CD4-positive, alpha-beta T cell (primary cell): Measurements from ENCODE around the gene STAC2. TPM values are rescaled to one million over a fixed set of nuclear protein-coding genes. Genes with fewer than 3 reads are reported as not detected.
"Not testable (repeated sequence)": the region's sequence is repeated elsewhere in the genome, so short reads cannot be mapped to it uniquely, and the experiment has no call there.

Experiments used
- ATAC-seq: fragments of 200-7000 bp; cut with Tn5 transposase; one replicate; pipeline ENCODE4 v1.10.0; 2022; ENCODE audit warnings: mild to moderate bottlenecking; ENCODE audit not compliant: poor library complexity
- CTCF ChIA-PET: fragments of 350-600 bp; sonication (Branson Sonifier 250); formaldehyde crosslinking; loops from one replicate; lab custom pipeline; 2021; ENCODE audit warnings: antibody characterized with exemption, inconsistent platforms; lab: Charles Lee
- POLR2A ChIA-PET: fragments of 350-600 bp; sonication (Branson Sonifier 250); formaldehyde crosslinking; loops from one replicate; lab custom pipeline; 2021; ENCODE audit warnings: antibody characterized with exemption, inconsistent platforms; lab: Charles Lee
- DNase-seq, 14 experiments: peaks; one replicate each; pipeline ENCODE4 v3.0.0-alpha.2; 2013 to 2020; ENCODE audit warnings: mixed read lengths in 2 of 14
- H3K27ac ChIP-seq, 2 donors: one replicate each; pipeline versions ENCODE4 v1.5.1 to v1.7.0; 2013; ENCODE audit warnings: low read length in 2 of 2, low read depth in 1 of 2, mild to moderate bottlenecking in 1 of 2
- H3K27me3 ChIP-seq, 2 experiments: 1 replicate in 1 of 2; 2 replicates in 1 of 2; pipeline versions ENCODE4 v1.6.1 to v1.7.0; 2013; ENCODE audit warnings: low read length in 2 of 2, control low read depth in 1 of 2, mild to moderate bottlenecking in 1 of 2, moderate library complexity in 1 of 2; ENCODE audit not compliant: insufficient read depth in 2 of 2, control insufficient read depth in 1 of 2
- H3K36me3 ChIP-seq: one replicate; pipeline ENCODE4 v1.6.1; 2013; ENCODE audit warnings: low read length, control low read depth; ENCODE audit not compliant: insufficient read depth
- H3K4me1 ChIP-seq: one replicate; pipeline ENCODE4 v1.6.1; 2013; ENCODE audit warnings: low read length, control low read depth; ENCODE audit not compliant: insufficient read depth
- H3K4me3 ChIP-seq: one replicate; pipeline ENCODE4 v1.5.1; 2013; ENCODE audit warnings: mild to moderate bottlenecking, low read length, moderate library complexity
- H3K9me3 ChIP-seq, 2 experiments: 1 replicate in 1 of 2; 2 replicates in 1 of 2; pipeline versions ENCODE4 v1.6.1 to v1.7.0; 2013; ENCODE audit warnings: low read length in 2 of 2, mild to moderate bottlenecking in 2 of 2, control low read depth in 1 of 2, moderate library complexity in 1 of 2; ENCODE audit not compliant: control insufficient read depth in 1 of 2, insufficient read depth in 1 of 2
- H3K27ac Mint-ChIP-seq: one replicate; pipeline ENCODE4 v1.8.0; 2020; ENCODE audit warnings: mixed read lengths
- H3K27me3 Mint-ChIP-seq: one replicate; pipeline ENCODE4 v1.8.0; 2021; ENCODE audit warnings: mixed read lengths
- H3K36me3 Mint-ChIP-seq: one replicate; pipeline ENCODE4 v1.8.0; 2021; ENCODE audit warnings: low read depth, mixed read lengths
- H3K4me1 Mint-ChIP-seq: one replicate; pipeline ENCODE4 v1.8.0; 2021; ENCODE audit warnings: low read depth, mixed read lengths
- H3K4me3 Mint-ChIP-seq: one replicate; pipeline ENCODE4 v1.8.0; 2020; ENCODE audit warnings: mild to moderate bottlenecking, mixed read lengths
- H3K9me3 Mint-ChIP-seq: one replicate; pipeline ENCODE4 v1.8.0; 2020; ENCODE audit warnings: mixed read lengths
- intact Hi-C, 2 experiments: fragments of 100-400 bp; cut with DNase I in 1 of 2; cut with micrococcal nuclease in 1 of 2; formaldehyde crosslinking; loops; one replicate each; pipeline versions ENCODE4 v1.15.1 to v1.9.0; 2023 to 2025; cut with DNase I, micrococcal nuclease
- total RNA-seq, 174 experiments: library from RNA in 2 of 174; stranded (reverse) in 2 of 174; gene quantifications; one replicate each; pipeline ENCODE4 v1.2.3 and lab custom pipeline; 2021 to 2026
- TF ChIP-seq, protein P1 (sequence below): fragments of 200-600 bp; IDR thresholded peaks from one replicate; pipeline ENCODE4 v1.8.0; 2022; ENCODE audit warnings: antibody characterized with exemption, mild to moderate bottlenecking

STAC2 gene
- total RNA-seq, 2 experiments from 2014 or later = not detected

DNA sequence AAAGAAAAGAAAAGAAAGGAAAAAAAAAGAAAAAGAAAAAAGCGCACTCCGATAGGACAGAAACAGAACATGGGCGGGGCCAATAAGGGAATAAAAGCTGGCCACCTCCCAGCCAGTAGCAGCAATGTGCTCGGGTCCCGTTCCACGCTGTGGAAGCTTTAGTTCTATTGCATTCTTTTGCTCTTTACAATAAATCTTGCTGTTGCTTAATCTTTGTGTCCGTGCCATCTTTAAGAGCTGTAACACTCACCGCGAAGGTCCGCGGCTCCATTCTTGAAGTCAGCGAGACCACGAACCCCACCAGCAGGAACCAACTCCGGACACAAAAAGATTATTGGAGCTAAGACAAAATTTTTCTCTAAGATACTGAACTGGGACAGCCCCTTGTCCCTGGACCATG lies 56.6 kb downstream of the STAC2 start:
- H3K27ac ChIP-seq = no peak overlapping the region
- peaks cover 17 to 22% of the 10 kb centered on the region in 2 experiments for H3K27me3 ChIP-seq
- ChIA-PET POLR2A (interaction anchor here (5.5 kb wide), 1 partner anchor 31 kb away, joined by 35 read pairs; the partner anchor contains the start of gene RPL19), CTCF (interaction anchor here (0.7 to 3.4 kb wide), 2 partner anchors 186 to 315 kb away, joined by 3 to 8 read pairs; no protein-coding TSS in a partner anchor)
- no peak for DNase-seq
- intact Hi-C loops = no loop called here
- TF ChIP-seq, protein P1, sequence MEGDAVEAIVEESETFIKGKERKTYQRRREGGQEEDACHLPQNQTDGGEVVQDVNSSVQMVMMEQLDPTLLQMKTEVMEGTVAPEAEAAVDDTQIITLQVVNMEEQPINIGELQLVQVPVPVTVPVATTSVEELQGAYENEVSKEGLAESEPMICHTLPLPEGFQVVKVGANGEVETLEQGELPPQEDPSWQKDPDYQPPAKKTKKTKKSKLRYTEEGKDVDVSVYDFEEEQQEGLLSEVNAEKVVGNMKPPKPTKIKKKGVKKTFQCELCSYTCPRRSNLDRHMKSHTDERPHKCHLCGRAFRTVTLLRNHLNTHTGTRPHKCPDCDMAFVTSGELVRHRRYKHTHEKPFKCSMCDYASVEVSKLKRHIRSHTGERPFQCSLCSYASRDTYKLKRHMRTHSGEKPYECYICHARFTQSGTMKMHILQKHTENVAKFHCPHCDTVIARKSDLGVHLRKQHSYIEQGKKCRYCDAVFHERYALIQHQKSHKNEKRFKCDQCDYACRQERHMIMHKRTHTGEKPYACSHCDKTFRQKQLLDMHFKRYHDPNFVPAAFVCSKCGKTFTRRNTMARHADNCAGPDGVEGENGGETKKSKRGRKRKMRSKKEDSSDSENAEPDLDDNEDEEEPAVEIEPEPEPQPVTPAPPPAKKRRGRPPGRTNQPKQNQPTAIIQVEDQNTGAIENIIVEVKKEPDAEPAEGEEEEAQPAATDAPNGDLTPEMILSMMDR = no peak
- Mint-ChIP-seq H3K4me1 (peaks cover 40% of the 10 kb centered on the region), H3K36me3 (no peaks in the 10 kb centered on the region), H3K4me3 (no peak overlapping the region), H3K9me3 (no peaks in the 10 kb centered on the region), H3K27ac (no peak overlapping the region), H3K27me3 (peaks cover 34% of the 10 kb centered on the region)
- H3K9me3 ChIP-seq = peaks cover 0 to 13% of the 10 kb centered on the region in 2 experiments
- H3K4me3 ChIP-seq = no peak overlapping the region
- peaks cover 45% of the 10 kb centered on the region for H3K4me1 ChIP-seq
- ATAC-seq = no peak
- H3K36me3 ChIP-seq = no peaks in the 10 kb centered on the region

DNA sequence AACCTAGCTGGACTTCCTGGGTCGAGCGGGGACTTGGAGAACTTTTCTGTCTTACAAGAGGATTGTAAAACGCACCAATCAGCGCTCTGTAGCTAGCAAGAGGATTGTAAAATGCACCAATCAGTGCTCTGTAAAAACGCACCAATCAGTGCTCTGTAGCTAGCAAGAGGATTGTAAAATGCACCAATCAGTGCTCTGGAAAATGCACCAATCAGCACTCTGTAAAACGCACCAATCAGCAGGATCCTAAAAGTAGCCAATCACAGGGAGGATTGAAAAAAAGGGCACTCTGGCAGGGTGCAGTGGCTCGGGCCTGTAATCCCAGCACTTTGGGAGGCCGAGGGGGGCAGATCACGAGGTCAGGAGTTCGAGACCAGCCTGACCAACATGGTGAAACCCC lies 57.2 kb downstream of the STAC2 start:
- H3K36me3 Mint-ChIP-seq, ATAC-seq, H3K4me3 ChIP-seq, H3K27ac ChIP-seq, H3K9me3 Mint-ChIP-seq, H3K4me3 Mint-ChIP-seq, intact Hi-C loops, DNase-seq, H3K27ac Mint-ChIP-seq, H3K36me3 ChIP-seq: not testable (repeated sequence)
- peaks cover 45% of the 10 kb centered on the region for H3K4me1 ChIP-seq
- CTCF ChIA-PET = interaction anchor here (0.7 to 3.4 kb wide), 3 partner anchors 14 to 185 kb away, joined by 4 to 8 read pairs (median 5); no protein-coding TSS in a partner anchor
- Mint-ChIP-seq H3K27me3 (peaks cover 34% of the 10 kb centered on the region), H3K4me1 (peaks cover 37% of the 10 kb centered on the region)
- POLR2A ChIA-PET = interaction anchor here (5.5 kb wide), 1 partner anchor 31 kb away, joined by 35 read pairs; the partner anchor contains the start of gene RPL19
- H3K9me3 ChIP-seq = peaks cover 0 to 13% of the 10 kb centered on the region in 2 experiments
- H3K27me3 ChIP-seq = peaks cover 17 to 22% of the 10 kb centered on the region in 2 experiments

DNA sequence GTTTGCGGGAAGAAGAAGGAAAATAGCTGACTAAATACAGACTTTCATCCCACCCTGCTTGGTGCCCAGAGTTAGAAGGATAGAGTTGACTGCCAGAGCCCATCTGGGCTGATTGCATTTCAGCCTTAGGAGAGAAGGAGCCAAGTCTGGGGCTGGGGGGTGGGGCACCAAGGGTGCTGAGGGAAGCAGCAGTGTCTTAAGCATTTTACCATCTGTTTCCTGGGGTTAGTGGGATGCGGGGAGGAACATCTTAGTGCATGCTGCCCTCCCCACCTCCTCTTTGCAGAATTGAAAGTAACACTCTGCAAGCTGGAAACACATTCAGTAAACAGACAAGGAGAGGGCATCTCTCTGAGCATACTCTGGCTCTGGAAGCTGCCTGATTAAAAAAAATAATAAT lies 58.3 kb downstream of the STAC2 start:
- no peak overlapping the region for H3K27ac ChIP-seq
- no peak overlapping the region for H3K4me3 Mint-ChIP-seq
- H3K27me3 ChIP-seq = peaks cover 17 to 22% of the 10 kb centered on the region in 2 experiments
- peaks cover 0 to 13% of the 10 kb centered on the region in 2 experiments for H3K9me3 ChIP-seq
- no peak overlapping the region for H3K4me3 ChIP-seq
- ChIA-PET POLR2A (interaction anchor here (1.4 to 5.5 kb wide), 2 partner anchors 32 to 415 kb away, joined by 4 to 35 read pairs; partner anchors contain the start of genes PSMB3 and RPL19), CTCF (interaction anchor here (1.3 to 3.4 kb wide), 2 partner anchors 7 to 184 kb away, joined by 8 to 9 read pairs; no protein-coding TSS in a partner anchor)
- no peak for ATAC-seq
- H3K36me3 ChIP-seq = no peaks in the 10 kb centered on the region
- H3K4me1 Mint-ChIP-seq = peaks cover 31% of the 10 kb centered on the region
- DNase-seq = peak in 1 of 14 experiments; percentile 58
- no peaks in the 10 kb centered on the region for H3K9me3 Mint-ChIP-seq
- no peak overlapping the region for H3K27ac Mint-ChIP-seq
- H3K4me1 ChIP-seq = peaks cover 37% of the 10 kb centered on the region
- H3K27me3 Mint-ChIP-seq = peaks cover 34% of the 10 kb centered on the region
- intact Hi-C loops = no loop called here
- TF ChIP-seq, protein P1 = no peak
- H3K36me3 Mint-ChIP-seq = no peaks in the 10 kb centered on the region
